Iris pigment epithelial cell (primary cell): Measurements from ENCODE around the gene SLC9A9.

Source experiments
- DNase-seq: peaks from one replicate; pipeline ENCODE4 v3.0.0-alpha.2; 2011; ENCODE audit warnings: low read depth

Gene SLC9A9

DNA sequence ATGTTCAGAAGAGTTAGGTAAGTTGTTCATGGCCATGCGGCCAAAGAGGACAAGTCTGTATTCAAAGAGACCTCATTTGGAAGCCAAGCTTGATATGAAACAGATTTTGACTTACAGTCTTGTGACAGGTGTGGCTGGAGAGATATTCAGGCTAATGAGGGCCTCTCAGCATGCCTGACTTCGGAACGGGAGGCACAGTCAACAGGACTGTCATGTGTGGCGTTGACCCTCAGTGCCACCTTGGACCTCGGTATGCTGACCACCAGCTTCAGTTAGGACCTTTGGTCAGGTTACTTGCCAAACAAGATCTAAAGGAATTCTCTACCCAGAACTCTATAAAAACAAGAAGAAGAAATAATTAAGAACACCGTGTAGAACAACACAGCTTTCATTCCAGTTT lies 604.6 kb downstream of the SLC9A9 start:
- DNase-seq: no peak

DNA sequence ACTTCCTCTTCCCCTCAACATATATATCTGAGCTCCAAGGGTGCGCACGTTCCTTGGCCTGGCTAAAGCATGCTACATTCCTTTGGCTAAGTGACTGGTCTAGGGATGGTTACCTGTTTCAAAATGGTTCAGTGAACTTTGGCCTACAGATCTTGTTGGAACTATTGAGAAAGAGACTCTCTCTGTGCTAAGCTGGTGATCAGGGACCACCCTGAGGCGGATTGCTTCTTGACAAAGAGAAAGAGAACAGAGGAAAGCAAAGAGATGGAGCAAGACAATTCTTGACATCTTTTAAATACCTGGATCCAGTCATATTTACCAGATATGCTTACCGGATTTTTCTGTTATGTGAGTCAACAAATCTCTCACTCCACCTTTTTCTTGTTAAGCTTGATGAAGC lies 605.6 kb downstream of the SLC9A9 start:
- no peak for DNase-seq

DNA sequence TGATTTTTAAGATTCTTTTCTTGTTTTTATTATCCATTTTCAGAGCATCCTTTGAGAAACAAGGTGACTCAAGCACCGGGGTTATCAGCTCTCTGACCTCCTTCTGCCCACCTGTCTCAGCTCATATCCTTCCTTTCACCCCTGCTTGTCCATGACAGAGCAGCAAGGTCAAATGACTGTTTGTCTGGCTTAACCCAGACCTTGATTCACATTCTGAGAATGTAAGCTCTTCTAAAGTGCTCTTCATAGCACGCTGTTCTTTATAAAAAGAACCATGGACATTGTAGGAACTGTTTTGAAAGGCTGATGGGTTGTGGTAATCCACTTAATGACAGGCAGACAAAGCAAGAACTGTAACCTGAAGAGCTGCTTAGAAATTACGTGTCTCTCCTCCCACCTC lies 606.2 kb downstream of the SLC9A9 start:
- DNase-seq: peak; percentile 29

DNA sequence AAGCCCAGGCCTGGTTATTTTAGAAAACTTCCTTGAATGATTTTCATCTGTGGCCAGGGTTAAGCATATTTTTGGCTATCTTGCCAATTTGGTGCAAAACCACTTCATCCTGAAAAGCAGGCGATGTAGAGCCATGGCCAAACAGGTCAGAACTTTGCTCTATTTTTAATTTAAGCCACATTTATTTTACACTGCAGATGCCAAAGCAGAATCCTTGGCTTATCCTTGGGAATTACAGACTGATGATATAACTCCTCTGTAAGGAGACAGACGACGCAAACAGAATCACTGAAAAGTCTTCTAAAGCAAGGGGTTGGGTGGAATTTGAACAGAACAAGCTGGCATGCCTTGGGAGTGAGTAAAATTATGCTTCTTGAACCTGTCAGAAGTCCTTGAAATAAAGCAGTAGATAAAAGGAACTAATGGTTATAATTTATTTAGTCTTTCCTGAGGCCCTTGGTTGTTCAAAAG lies 606.8 kb downstream of the SLC9A9 start:
- peak; percentile 43 for DNase-seq

DNA sequence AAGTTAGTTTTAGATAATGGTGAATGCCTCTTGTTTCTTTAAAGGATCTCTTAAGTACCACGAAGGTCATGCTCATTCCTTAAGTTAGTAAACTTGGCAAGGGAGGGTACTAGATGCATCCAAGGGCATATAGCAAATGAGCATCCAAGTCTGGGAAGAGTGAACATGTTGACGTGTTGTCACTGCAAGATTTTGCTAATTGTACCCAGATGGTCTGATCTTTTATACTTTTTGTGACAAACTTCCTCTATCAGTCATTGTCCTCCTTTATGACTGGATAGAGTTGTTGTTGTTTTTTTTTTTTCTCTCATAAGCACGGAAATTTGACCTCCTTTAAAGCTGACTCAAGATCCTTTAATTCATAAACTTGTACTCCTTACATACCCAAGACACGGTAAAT lies 607.4 kb downstream of the SLC9A9 start:
- no peak for DNase-seq

DNA sequence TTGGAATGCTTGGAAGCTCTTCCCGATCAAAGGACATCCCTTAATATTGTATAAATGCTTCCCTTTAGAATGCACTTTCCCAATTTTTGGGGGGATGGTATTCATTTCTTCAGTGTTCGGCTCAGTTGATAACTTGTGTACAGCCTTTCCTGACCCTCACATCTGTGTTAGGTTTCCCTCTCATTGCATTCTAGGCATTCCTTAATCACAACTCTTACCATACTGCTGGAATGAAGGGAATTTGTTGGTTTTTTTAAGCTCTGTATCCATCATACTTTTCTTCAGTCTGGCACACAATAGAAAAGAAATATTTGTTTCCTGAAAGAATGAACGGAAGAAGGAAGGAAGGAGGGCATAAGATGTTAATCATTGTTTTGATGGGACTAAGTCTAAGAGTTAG lies 609.2 kb downstream of the SLC9A9 start:
- peak; percentile 45 for DNase-seq

DNA sequence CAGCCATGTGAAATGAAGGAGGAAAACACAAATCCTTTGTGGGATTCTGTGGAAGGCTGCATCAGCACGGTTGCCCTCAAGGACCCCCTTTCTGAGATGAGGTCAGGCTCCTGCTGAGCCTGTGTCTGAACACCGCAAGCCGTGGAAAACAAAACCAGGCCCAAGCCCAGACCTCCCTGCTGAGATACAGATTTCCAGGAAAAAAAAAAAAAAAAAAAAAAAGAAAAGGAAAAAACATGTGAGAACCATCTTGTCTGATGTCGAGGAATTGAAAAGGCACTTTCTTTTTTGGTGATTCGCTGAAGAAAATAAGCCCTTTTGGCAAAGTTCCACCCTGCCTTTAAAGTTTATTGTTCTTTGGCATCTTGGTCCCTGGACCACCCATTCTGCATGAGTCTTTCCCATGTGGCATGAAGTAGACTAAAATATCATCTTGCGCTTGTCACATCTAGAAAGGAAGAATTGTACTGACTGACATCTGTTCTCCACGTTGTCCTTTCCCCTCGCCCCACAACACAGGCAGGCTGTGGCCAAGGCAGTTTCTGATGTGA lies 611.1 kb downstream of the SLC9A9 start:
- DNase-seq: no peak

DNA sequence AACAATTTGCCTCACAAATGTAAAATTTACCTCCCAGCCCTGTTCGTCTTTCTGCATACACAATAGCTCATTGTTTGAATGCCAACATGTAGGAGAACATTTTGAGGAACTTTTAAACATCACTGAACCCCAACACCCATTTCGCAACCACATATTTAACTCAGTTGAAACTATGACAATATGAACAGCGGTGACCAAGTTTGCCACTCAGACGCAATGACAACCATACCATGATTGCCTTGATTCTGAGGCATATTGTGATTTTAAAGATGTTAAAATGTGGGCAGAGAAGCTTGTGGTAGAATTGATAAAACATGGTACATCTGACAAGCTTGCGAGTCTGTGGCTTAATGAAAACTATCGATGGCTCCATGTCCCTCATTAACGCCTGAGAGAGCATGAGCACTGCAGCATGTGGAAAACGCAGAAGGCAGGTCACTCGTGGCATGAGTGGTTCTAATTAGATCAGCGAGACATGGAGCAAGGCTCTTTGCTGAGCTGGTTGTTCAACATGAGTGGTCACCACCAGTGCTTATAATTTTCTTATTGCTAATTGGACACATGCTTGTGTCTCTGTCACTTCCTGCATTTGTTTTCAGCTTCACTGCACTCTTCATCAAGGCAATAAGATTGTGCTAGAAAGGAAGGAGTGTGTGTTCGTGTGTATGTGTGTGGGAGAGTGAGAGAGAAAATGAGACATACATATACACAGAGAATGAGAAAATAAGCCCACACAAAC lies 611.9 kb downstream of the SLC9A9 start:
- DNase-seq: no peak

DNA sequence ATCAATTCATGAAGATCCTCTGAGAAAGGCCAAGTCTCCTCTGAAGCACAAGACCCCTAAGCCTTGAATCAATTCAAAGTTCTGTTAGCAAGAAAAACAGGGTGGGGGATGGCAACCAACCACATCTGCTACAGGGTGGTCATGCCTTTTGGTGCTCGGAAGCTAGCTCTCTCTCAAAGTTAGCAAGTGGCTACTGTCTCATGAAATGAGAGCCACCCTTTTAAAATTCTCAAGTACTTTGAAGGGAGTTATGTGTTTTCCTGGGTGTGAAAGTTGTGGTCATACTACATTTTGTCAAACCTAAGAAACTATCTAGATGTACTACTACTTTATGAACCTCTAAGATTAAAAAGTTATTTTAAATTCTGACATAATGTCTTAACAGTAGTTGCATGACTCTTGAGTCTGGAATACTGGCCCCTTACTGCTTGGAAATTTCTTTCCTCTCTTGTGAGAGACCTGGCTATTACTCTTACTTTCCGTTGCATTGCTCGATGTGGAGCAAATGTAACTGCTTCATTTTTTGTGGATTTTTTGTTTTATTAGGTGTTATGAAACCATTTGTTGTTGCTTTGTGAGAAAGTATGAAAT lies 612.6 kb downstream of the SLC9A9 start:
- no peak for DNase-seq

DNA sequence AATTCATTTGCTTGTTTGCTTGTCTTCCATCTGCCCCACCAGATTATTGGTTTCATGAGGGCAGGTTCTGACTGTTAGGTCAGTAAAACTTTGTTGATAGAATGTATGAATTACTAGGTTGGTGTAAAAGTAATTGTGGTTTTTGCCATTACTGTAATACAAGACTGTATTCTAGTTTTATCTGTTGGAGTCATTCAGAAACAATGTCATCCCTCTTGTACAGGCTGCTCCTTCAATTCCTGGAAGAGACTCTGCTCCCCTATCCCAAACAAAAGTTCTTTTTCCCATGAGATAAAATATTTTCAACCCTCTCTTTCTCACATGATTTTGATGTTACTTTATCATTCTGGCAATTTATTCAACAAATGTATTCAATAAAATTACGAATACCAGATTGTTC lies 613.7 kb downstream of the SLC9A9 start:
- DNase-seq: peak; percentile 29

DNA sequence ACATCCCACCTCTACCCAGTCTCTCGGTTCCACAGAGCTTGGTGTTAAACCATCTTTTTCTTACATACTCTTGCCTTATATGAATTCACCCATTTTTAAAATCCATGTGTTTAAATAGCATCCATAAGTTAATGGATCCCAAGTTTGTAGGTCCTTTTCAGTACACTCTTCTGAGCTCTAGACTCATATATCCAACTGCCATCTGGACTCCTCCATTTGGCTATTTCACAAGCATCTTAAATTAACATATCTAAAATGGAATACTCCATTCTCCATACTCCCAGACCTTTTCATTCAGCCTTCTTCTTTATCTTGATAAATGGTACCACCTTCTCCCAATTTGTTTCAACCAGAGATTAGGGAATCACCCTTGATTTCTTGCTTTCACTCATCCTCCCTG lies 615.3 kb downstream of the SLC9A9 start:
- DNase-seq: no peak

DNA sequence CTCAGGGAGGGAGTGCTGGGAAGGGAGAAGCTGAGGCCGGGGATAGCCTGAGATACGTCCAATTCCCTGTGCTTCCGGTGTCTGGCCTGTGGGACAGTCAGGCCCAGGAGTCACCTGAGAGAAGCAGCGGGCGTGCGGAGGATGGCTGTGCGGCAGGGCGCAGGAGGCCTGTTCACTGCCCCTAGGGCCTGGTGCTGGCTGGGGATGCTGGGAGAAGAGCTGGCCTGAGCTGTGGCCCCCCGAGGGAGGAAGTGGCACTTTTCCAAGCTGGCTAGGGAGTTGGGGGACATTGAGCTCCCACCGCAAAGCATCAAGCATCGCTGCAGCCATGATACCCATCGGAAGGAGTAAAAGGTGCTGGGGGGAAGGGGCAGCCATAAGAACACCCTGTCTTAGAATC lies 619.9 kb downstream of the SLC9A9 start:
- no peak for DNase-seq

DNA sequence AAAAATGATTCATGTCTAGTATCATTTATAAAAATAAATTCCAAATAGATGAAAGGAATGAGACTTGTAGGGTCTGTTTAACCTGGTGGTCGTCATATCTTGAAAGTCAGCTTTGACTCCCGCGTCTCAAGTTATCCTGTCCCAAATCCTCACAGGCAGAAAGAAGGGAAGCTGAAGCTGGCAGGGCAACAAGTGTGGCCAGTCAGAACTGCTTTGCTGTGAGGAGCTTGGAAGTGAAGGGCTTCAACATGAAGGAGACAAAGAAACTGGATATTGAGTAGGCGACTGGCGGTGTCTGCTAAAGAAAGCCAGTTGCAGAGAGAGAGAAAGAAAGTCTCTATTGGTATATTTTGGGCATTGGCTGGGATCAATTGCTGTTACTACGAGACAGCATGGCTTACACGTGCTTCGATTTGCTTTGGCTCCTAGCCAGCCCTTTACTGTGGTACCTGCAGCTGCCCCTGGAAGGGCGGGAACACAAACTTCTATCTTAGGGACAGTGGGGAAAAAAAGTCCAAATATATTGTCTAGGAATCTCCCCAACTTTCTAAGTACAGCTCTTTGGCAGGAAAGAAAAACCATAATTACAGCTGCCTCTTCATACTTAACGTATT lies 621.5 kb downstream of the SLC9A9 start:
- no peak for DNase-seq

DNA sequence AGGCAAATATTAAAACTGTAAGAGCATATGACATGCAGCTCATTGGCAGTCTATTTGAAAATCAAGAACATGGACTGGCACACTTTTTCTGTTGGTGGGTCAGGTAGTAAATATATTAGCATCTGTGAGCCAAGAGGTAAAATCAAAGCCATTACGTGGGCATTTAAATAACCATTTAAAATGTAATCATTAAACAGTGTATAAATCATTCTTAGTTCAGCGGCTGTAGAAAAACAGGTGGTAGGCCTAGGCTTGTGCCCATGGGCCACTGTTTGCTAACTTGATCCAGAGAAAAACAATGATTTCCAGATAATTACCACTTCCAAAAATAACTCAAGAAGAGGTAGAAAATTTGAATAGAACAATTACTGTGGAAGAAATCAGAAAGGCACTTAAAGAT lies 623.6 kb downstream of the SLC9A9 start:
- DNase-seq: no peak

DNA sequence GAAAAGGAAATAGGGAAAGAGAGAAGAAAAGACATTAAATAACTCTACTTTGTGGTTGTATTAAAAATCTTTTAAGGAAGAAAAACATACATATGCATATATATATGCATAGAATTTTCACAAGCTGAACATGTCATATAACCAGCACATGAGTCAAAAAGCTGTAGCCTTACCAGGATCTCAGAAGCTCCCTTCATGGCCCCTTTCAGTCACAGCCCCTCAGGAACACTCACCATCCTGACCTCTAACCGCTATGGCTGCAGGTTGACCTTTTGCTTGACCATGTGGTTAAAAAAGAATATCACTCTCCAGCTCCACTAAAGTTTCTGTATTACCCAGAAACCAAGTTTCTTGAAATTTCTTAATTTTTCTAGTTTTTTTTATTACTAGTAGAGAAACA lies 625.3 kb downstream of the SLC9A9 start:
- no peak for DNase-seq

DNA sequence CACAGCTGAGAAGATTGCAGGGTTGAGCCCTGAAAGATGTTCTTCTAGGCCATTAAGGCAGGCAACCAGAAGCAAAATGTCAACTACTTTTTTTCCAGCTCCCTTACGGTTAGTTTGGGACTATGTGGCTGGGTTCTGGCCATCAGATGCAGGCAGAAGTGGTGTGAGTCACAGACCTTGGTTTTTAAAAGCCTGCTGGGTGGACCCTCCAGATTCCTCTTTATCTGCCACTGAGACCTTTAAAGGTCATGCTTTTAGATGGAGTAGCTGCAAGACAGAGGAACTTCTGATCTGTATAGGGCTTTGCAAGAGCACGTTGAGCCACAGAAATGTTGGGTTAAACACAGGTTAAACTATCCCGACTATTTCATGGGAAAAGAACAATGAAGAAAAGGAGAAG lies 625.8 kb downstream of the SLC9A9 start:
- DNase-seq: no peak

DNA sequence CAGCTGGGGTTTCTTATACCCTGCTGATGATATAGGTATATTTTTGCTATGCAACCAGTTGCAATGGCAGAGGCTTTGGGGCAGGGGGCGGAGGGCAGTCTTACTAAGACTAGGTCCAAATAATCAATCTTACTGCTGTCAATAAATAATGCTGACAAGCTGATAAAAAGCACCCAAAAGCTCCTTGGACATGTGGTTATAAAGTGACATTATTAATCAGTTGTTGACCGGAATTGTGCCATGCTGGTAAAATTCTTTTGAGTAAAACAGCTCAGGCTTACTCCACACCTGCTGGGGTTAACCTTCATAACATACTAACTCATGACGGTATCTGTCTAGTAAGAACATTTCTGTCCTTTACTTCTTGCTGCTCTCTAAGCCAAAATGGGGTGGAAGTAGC lies 626.8 kb downstream of the SLC9A9 start:
- no peak for DNase-seq

DNA sequence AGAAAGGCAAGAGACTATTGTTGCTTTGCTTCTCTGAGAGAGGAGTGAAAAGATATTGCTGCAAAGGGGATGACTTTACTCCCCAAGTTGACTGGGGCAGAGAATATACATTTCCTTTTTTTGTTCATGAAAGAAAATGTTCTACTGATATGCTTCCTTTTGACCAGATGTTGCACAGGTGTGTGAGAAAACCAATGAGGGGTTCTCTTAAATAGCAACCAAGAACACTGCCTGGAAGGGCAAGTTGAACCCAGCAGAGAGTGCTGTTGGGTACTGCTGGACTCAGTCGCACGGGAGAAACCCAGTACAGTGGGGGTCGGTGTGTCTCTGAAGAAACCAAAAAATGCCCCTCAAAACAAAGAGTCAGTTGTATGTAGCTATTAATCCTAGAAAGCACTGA lies 627.5 kb downstream of the SLC9A9 start:
- no peak for DNase-seq

DNA sequence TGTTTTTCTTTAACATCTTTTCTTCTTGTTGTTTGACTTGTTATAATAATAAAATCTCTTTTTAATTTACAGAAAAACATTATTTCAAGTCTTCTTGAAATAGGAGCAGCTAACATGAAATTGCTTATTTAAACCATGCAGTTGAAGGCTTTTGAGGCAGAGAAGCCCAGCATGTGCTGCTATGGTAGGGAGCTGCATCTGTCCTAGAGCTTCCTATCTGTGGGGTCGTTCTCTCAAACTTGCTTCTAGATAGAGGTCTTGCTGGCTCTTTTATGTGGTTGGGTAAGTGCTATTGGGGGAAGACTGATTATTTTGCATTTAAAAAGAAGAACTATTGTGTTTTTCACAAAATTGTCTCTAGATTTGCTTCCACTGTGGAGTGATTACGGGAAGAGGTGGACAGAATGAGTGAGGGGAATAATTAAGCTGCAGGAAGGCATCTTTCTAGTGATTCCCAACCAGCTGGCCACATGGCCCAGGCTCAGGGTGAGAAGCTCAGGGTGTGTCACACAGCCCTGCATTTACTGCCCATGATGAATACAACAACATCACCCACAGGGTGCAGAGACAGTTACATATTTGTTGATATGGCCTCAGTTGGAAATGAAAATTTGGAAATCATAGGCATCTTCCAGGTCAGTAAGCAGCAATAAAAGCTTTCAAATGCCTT lies 630.0 kb downstream of the SLC9A9 start:
- DNase-seq: no peak

DNA sequence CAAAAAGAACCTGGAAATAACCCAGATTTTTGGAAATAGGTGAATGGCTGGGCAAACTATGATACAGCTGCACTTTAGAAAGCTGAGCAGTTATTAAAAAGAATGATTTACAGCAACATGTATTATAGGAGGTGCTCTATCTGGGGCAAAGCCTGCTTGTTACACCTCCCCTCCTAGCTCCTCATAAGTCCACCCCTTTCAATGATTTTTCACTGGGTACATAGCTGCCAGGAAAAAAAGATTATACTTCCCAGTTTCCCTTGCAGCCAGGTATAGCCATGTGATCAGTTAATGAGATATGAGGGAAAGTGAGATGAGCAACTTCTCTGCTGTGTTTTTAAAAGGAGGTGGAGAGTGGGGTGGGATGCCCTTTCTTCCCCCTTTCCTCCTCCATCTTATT lies 631.0 kb downstream of the SLC9A9 start:
- no peak for DNase-seq

DNA sequence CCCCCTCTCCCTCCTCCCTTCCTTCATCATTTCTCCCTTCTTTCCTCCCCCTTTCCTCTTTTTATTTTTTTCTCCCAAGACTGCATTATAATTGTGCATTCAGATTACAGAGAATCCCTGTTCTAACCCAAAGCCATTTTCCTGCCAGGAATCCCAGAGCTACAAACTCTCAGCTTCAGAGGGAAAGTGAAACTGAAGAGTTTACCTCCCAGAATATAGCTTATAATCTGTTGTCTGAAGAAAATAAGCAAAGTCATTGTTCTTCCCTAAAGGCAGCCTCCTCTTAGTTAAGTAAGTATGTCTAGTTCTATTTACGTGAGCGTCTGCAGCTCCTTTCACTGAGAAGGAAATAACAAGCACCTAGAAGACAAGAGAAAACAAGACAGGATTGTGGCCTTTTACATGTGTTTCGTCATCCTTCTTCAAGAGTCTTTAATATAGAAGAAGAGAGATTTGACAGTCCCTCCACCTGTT lies 631.5 kb downstream of the SLC9A9 start:
- no peak for DNase-seq
